Breast epithelium (tissue), 3 donors: Measurements from ENCODE around the gene GPR137.

ENCODE experiments used
- CTCF ChIP-seq, 3 donors: fragments of 450-650 bp; IDR thresholded peaks; one replicate each; pipeline ENCODE4 v1.5.1; 2016 to 2017; ENCODE audit warnings: antibody characterized with exemption in 3 of 3, mild to moderate bottlenecking in 3 of 3, moderate library complexity in 3 of 3
- POLR2AphosphoS5 ChIP-seq, 3 donors: sonication (generic); formaldehyde crosslinking; IDR thresholded peaks; one replicate each; pipeline ENCODE4 v1.6.1; 2017; ENCODE audit warnings: antibody characterized with exemption in 3 of 3

DNA sequence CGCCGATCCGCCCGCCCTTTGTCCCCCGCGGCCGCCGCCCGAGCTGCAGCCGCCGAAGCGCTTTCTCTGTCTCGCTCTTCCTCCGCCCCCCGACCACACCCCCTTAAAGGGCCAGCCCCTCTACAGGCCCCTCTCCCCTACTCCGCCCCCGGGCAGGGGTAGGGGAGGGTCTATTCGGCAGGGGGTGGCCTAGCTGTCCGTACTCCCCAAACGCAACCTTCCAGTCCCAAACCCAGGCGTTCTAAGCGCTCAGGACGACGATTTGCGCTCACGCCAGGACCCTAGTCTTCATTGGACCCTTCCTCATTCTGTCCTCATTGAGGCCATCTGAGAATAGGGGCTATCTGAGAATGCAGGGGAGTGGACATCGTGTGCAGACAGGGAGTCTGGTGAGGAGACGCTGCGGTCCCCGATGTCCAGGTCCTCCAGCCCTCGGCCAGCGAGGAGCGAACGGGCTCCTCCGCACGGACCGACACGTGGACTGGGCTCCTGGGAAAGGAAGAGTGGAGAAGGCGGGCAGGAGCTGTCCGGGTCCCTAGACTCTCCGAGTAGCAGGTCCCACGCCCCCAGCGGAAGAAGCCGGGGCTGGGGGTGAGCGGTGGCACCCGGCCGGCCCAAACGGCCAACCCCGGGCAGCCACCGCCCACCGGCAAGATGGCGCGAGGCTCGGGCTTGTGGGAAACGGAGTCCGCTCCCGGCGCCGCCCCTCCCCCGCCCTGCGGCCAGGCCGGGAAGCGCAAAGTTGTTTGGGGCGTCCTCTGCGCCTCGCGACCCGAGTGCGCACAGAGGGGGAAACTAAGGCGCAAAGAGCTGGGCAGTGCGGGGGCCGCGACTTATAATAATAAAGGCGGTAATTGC is 38.5 kb upstream of the GPR137 start, which contains the start of gene PPP1R14B:
- TF ChIP-seq CTCF (IDR thresholded peaks at IDR 0.05): peak in 1 of 3 donors; percentile 21
- TF ChIP-seq POLR2AphosphoS5 (IDR thresholded peaks at IDR 0.05): no peak
